Astrocyte (in vitro differentiated cells and primary cell): ENCODE results near the gene OPCML.

Source experiments
- CTCF ChIP-seq: IDR thresholded peaks from 2 replicates; pipeline ENCODE4 v1.5.1; 2011; ENCODE audit warnings: low read depth, mild to moderate bottlenecking, inconsistent platforms, low read length, moderate library complexity; ENCODE audit not compliant: insufficient read depth
- EZH2 ChIP-seq: IDR thresholded peaks from 2 replicates; pipeline ENCODE4 v1.6.1; 2012; ENCODE audit warnings: mild to moderate bottlenecking, low read length, inconsistent platforms; ENCODE audit not compliant: insufficient read depth

GRCh38 chr11:133516845-133517244, 15.5 kb downstream of the OPCML start:
- TF ChIP-seq CTCF (no peak), EZH2 (no peak)
